M059J (cell line): Measurements from ENCODE around the gene ICAM1. TPM values are rescaled to one million over a fixed set of nuclear protein-coding genes. Genes with fewer than 3 reads are reported as not detected.

Experiments
- DNase-seq: peaks from one replicate; pipeline ENCODE4 v3.0.0-alpha.2; 2012; ENCODE audit warnings: low read depth
- total RNA-seq: library from RNA; depleted of rRNA; stranded (reverse); fragments of >200 nt; shearing (Covaris generic); gene quantifications from 2 replicates; pipeline ENCODE4 v1.2.3, GENCODE V29; 2014

Gene ICAM1
- total RNA-seq, 1 experiment from 2014 or later, result 88.4 TPM

- DNase-seq, result peak; percentile 45
Measured at GRCh38 chr19:10241826-10242449, 29.0 kb upstream of the ICAM1 start.

- no peak for DNase-seq
Measured at GRCh38 chr19:10243606-10244005, 27.3 kb upstream of the ICAM1 start.

GRCh38 chr19:10245189-10245939 is 25.6 kb upstream of the ICAM1 start:
- peak; percentile 20 for DNase-seq

GRCh38 chr19:10246511-10246910 is 24.4 kb upstream of the ICAM1 start:
- DNase-seq, result no peak

GRCh38 chr19:10251792-10252694 is 18.9 kb upstream of the ICAM1 start, which contains the start of gene MRPL4:
Gene MRPL4 (plus strand): TSS chr19:10252214. CDS start chr19:10252254, 40 bp downstream.
- peak; percentile 99 for DNase-seq

GRCh38 chr19:10252707-10253106 is 18.2 kb upstream of the ICAM1 start:
- no peak for DNase-seq

GRCh38 chr19:10254244-10254643 is 16.7 kb upstream of the ICAM1 start:
- no peak for DNase-seq

- no peak for DNase-seq
Measured at GRCh38 chr19:10255358-10255757, 15.6 kb upstream of the ICAM1 start.

GRCh38 chr19:10256551-10256950 is 14.4 kb upstream of the ICAM1 start:
- no peak for DNase-seq

- no peak for DNase-seq
Measured at GRCh38 chr19:10256970-10257615, 13.8 kb upstream of the ICAM1 start.

GRCh38 chr19:10258080-10258710 is 12.7 kb upstream of the ICAM1 start:
- no peak for DNase-seq

- DNase-seq, result peak; percentile 80
Measured at GRCh38 chr19:10259162-10259905, 11.6 kb upstream of the ICAM1 start.

GRCh38 chr19:10260141-10260584 is 10.8 kb upstream of the ICAM1 start:
- peak; percentile 38 for DNase-seq

GRCh38 chr19:10262771-10263170 is 8.1 kb upstream of the ICAM1 start:
- DNase-seq, result peak; percentile 60

GRCh38 chr19:10266706-10267105 is 4.2 kb upstream of the ICAM1 start:
- no peak for DNase-seq

GRCh38 chr19:10268071-10268470 is 2.8 kb upstream of the ICAM1 start:
- no peak for DNase-seq

GRCh38 chr19:10269333-10270179 is 1.4 kb upstream of the ICAM1 start:
- peak; percentile 75 for DNase-seq

GRCh38 chr19:10270180-10270615 is 722 bp upstream of the ICAM1 start:
- DNase-seq, result peak; percentile 78

- peak; percentile 47 for DNase-seq
Measured at GRCh38 chr19:10271543-10272086, 695 bp downstream of the ICAM1 start.
